Endothelial cell of umbilical vein (primary cell): ENCODE data around the gene HOXD8. TPM values are rescaled to one million over a fixed set of nuclear protein-coding genes. Genes with fewer than 3 reads are reported as not detected.
A peak's percentile ranks its signal among the peaks of the same experiment; 100 is the strongest.

Experiments
- BruUV-seq: library from RNA; stranded (reverse); fragments of 400-500 nt; replicated peaks from 2 replicates; lab custom pipeline; 2021; lab: Mats Ljungman, UMichigan
- CTCF ChIA-PET: fragments of 300-600, 350-600 bp; sonication (Branson Sonifier 250); formaldehyde crosslinking; loops from one replicate; lab custom pipeline; 2021; ENCODE audit warnings: antibody characterized with exemption, inconsistent platforms; lab: Charles Lee
- POLR2A ChIA-PET: fragments of 300-600, 350-600 bp; sonication (Branson Sonifier 250); formaldehyde crosslinking; loops from one replicate; lab custom pipeline; 2021; ENCODE audit warnings: antibody characterized with exemption, inconsistent platforms; lab: Charles Lee
- DNase-seq: peaks from one replicate; pipeline ENCODE4 v3.0.0-alpha.2; 2011; ENCODE audit warnings: low read depth, low spot score
- FAIRE-seq: peaks from 2 replicates; lab custom pipeline; 2011; peaks lifted over from hg19 to GRCh38; lab: Jason Lieb, UNC
- H2AFZ ChIP-seq: 2 replicates; pipeline ENCODE4 v1.6.0; 2012; ENCODE audit warnings: low read depth, low read length, control low read depth, inconsistent platforms
- H3K27ac ChIP-seq: 2 replicates; pipeline ENCODE4 v1.5.1; 2011; ENCODE audit warnings: low read depth, mild to moderate bottlenecking, control low read depth, low read length, moderate library complexity; ENCODE audit not compliant: insufficient read depth
- H3K27me3 ChIP-seq, 2 experiments: 2 replicates each; pipeline versions ENCODE4 v1.6.0 to v1.6.1; 2011; ENCODE audit warnings: low read length in 2 of 2, mixed read lengths in 1 of 2; ENCODE audit not compliant: control insufficient read depth in 2 of 2, insufficient read depth in 2 of 2
- H3K36me3 ChIP-seq, 2 experiments: 2 replicates in 1 of 2; 3 replicates in 1 of 2; pipeline ENCODE4 v1.5.1; 2011; ENCODE audit warnings: low read length in 2 of 2, mild to moderate bottlenecking in 1 of 2, moderate library complexity in 1 of 2; ENCODE audit not compliant: control insufficient read depth in 2 of 2, insufficient read depth in 2 of 2; ENCODE audit errors: extremely low read depth in 1 of 2
- H3K4me1 ChIP-seq: 3 replicates; pipeline ENCODE4 v1.5.1; 2011; ENCODE audit warnings: mild to moderate bottlenecking, low read length; ENCODE audit not compliant: control insufficient read depth, insufficient read depth; ENCODE audit errors: extremely low read depth
- H3K4me2 ChIP-seq: 2 replicates; pipeline ENCODE4 v1.6.1; 2011; ENCODE audit warnings: low read length, control low read depth, mixed read lengths; ENCODE audit not compliant: insufficient read depth
- H3K4me3 ChIP-seq, 3 experiments: fragments of 200-600 bp in 1 of 3; sonication (generic), shearing (Covaris generic) in 1 of 3; replicated peaks in 1 of 3; 2 replicates each; pipeline ENCODE4 v1.5.1; 2011 to 2016; ENCODE audit warnings: control low read depth in 3 of 3, low read length in 3 of 3, mild to moderate bottlenecking in 2 of 3, inconsistent platforms in 1 of 3, low read depth in 1 of 3, moderate library complexity in 1 of 3; ENCODE audit not compliant: insufficient read depth in 1 of 3
- H3K79me2 ChIP-seq: 2 replicates; pipeline ENCODE4 v1.6.0; 2012; ENCODE audit warnings: low read length, inconsistent platforms; ENCODE audit not compliant: control insufficient read depth, insufficient read depth
- H3K9ac ChIP-seq: replicated peaks from 2 replicates; pipeline ENCODE3; 2011; ENCODE audit warnings: low read length, control low read depth; ENCODE audit not compliant: insufficient read depth; ENCODE audit errors: extremely low read depth
- H3K9me1 ChIP-seq: replicated peaks from 3 replicates; pipeline ENCODE4 v1.6.0; 2011; ENCODE audit warnings: mild to moderate bottlenecking, low read length; ENCODE audit not compliant: control insufficient read depth, insufficient read depth; ENCODE audit errors: extremely low read depth
- H3K9me3 ChIP-seq: replicated peaks from 2 replicates; pipeline ENCODE4 v1.5.1; 2012; ENCODE audit warnings: low read length, inconsistent platforms; ENCODE audit not compliant: control insufficient read depth, insufficient read depth
- H4K20me1 ChIP-seq: replicated peaks from 2 replicates; pipeline ENCODE3; 2011; ENCODE audit warnings: mild to moderate bottlenecking, low read length; ENCODE audit not compliant: control insufficient read depth, insufficient read depth; ENCODE audit errors: extremely low read depth
- CTCF ChIP-seq, 2 donors: IDR thresholded peaks; 1 replicate in 1 of 2; 2 replicates in 1 of 2; pipeline ENCODE4 v1.5.1; 2011; ENCODE audit warnings: low read length in 2 of 2, mild to moderate bottlenecking in 2 of 2, moderate library complexity in 2 of 2, control low read depth in 1 of 2, inconsistent platforms in 1 of 2, low read depth in 1 of 2; ENCODE audit not compliant: insufficient read depth in 1 of 2; ENCODE audit errors: extremely low read depth in 1 of 2
- MYC ChIP-seq: IDR thresholded peaks from one replicate; pipeline ENCODE4 v1.6.1; 2011; ENCODE audit warnings: mild to moderate bottlenecking, low read depth, low read length
- POLR2A ChIP-seq: IDR thresholded peaks from 2 replicates; pipeline ENCODE4 v1.6.1; 2012; ENCODE audit warnings: low read depth, mild to moderate bottlenecking, control low read depth, low read length
- dilution Hi-C: fragments of 300-500 bp; cut with MboI; formaldehyde crosslinking; loops from one replicate; pipeline ENCODE4 v1.15.0; 2019; ENCODE audit warnings: low sequenced_read_pairs; ENCODE audit not compliant: extremely low pct_ligation_motif_present
- intact Hi-C: fragments of 100-400 bp; cut with micrococcal nuclease; formaldehyde crosslinking; loops from one replicate; pipeline ENCODE4 v1.10.0; 2022
- microRNA counts: library from miRNA; unstranded; fragments of <30 nt; microRNA quantifications from one replicate; lab custom pipeline; 2016
- microRNA-seq: library from miRNA; unstranded; fragments of <30 nt; microRNA quantifications from one replicate; pipeline ENCODE4 v1.2.0, GENCODE V29; 2021; ENCODE audit warnings: borderline number of aligned reads, borderline replicate concordance
- polyA plus RNA-seq, 4 experiments: library from polyadenylated mRNA; depleted of rRNA in 3 of 4; stranded (reverse) in 3 of 4; unstranded in 1 of 4; fragments of >200 nt; gene quantifications; 2 replicates each; pipeline versions ENCODE4 v1.2.1 to v1.2.3, GENCODE V29; 2011 to 2012; ENCODE audit warnings: missing spikeins in 1 of 4
- small RNA-seq: library from RNA; depleted of rRNA; stranded (forward); fragments of <200 nt; gene quantifications from one replicate; pipeline ENCODE3, GENCODE V24; 2012; ENCODE audit warnings: low replicate concordance, low read depth; ENCODE audit not compliant: insufficient read depth, insufficient read length
- total RNA-seq: library from RNA; stranded (reverse); gene quantifications from 2 replicates; pipeline ENCODE4 v1.2.3, GENCODE V29; 2021

Gene HOXD8
- total and polyA plus RNA-seq, 2 donors (not counting 3 experiments of a cell fraction or from before 2014, with no cell fraction given) = 6.4 to 15.6 TPM

- DNase-seq = peak; percentile 46
These were observed 52.0 kb downstream of the HOXD8 start for GRCh38 chr2:176181551-176181950.

More at GRCh38 chr2:176181551-176181950, 52.0 kb downstream of the HOXD8 start:
- H3K4me1 ChIP-seq = peaks cover 30% of the 10 kb centered on the region
- BruUV-seq = no TSS peak
- H3K79me2 ChIP-seq = peaks cover 2% of the 10 kb centered on the region
- H3K4me2 ChIP-seq = no peak overlapping the region
- no peaks in the 10 kb centered on the region for H3K9me1 ChIP-seq
- POLR2A ChIA-PET = interaction anchor here (0.7 kb wide), 1 partner anchor 29 kb away, joined by 3 read pairs; no protein-coding TSS in a partner anchor
- no peak overlapping the region for H2AFZ ChIP-seq
- H3K27ac ChIP-seq = no peak overlapping the region
- no peak for FAIRE-seq
- TF ChIP-seq MYC (no peak), POLR2A (no peak), CTCF (IDR thresholded peaks at IDR 0.05; ENCODE audit: extremely low read depth in 1 of 2, insufficient read depth in 1 of 2, low read depth in 1 of 2, low read length in 2 of 2) (no peak)
- CTCF ChIA-PET = interaction anchor here (6.6 kb wide), 1 partner anchor 274 kb away, joined by 58 read pairs; no protein-coding TSS in a partner anchor
- no peak overlapping the region for H3K4me3 ChIP-seq
- H3K36me3 ChIP-seq = no peaks in the 10 kb centered on the region
- no peaks in the 10 kb centered on the region for H3K9me3 ChIP-seq
- H3K27me3 ChIP-seq = no peaks in the 10 kb centered on the region
- intact Hi-C loops = no loop called here
- H3K9ac ChIP-seq = no peak overlapping the region
- dilution Hi-C loops = no loop called here
- H4K20me1 ChIP-seq = no peaks in the 10 kb centered on the region

MicroRNA genes within 50 kb of the gene (microRNA counts, 767-probe panel; counts per million panel counts)
- microRNA hsa-miR-10b-5p (lab: Ali Mortazavi, UCI) = 723 counts per million, percentile 96 among the panel's probes with 10 or more counts

Small RNA genes within 50 kb of the gene (microRNA-seq; reads per million reads assigned to microRNA genes)
- gene MIR10B = 10,221 reads per million, percentile 97 among the genes with 10 or more reads in this experiment

Small RNA genes within 50 kb of the gene (small RNA-seq; reads per million reads assigned to genes)
- gene MIR10B = 341 reads per million, percentile 99 among the genes with 10 or more reads in this experiment

Other genes starting within 250 kb of the HOXD8 start
- 11.2 and 11.8 TPM in 2 replicates for gene LNPK, start 127.4 kb upstream of the HOXD8 start, total RNA-seq
- gene LNPK, start 127.4 kb upstream of the HOXD8 start, polyA plus RNA-seq = 1.9 and 2.4 TPM in 2 replicates
- not detected in 2 replicates for gene EVX2, start 45.7 kb upstream of the HOXD8 start, total RNA-seq
- not detected in 2 replicates for gene EVX2, start 45.7 kb upstream of the HOXD8 start, polyA plus RNA-seq
- gene HOXD13, start 37.0 kb upstream of the HOXD8 start, total RNA-seq = not detected in 2 replicates
- gene HOXD13, start 37.0 kb upstream of the HOXD8 start, polyA plus RNA-seq = not detected in 2 replicates
- not detected in 2 replicates for gene HOXD12, start 29.9 kb upstream of the HOXD8 start, total RNA-seq
- not detected in 2 replicates for gene HOXD12, start 29.9 kb upstream of the HOXD8 start, polyA plus RNA-seq
- not detected in 2 replicates for gene HOXD11, start 22.4 kb upstream of the HOXD8 start, total RNA-seq
- not detected in 2 replicates for gene HOXD11, start 22.4 kb upstream of the HOXD8 start, polyA plus RNA-seq
- not detected in 2 replicates for gene HOXD10, start 12.9 kb upstream of the HOXD8 start, total RNA-seq
- gene HOXD10, start 12.9 kb upstream of the HOXD8 start, polyA plus RNA-seq = not detected in 2 replicates
- 3.5 and 3.9 TPM in 2 replicates for gene HOXD9, start 7.0 kb upstream of the HOXD8 start, total RNA-seq
- 1.9 and 2.3 TPM in 2 replicates for gene HOXD9, start 7.0 kb upstream of the HOXD8 start, polyA plus RNA-seq
- gene HOXD4, start 21.8 kb downstream of the HOXD8 start, total RNA-seq = 11.5 and 13.7 TPM in 2 replicates
- gene HOXD4, start 21.8 kb downstream of the HOXD8 start, polyA plus RNA-seq = 7.6 TPM in 2 replicates
- gene HOXD3, start 27.6 kb downstream of the HOXD8 start, total RNA-seq = 15.3 and 20.9 TPM in 2 replicates
- gene HOXD3, start 27.6 kb downstream of the HOXD8 start, polyA plus RNA-seq = 2.9 and 3.3 TPM in 2 replicates
- gene HOXD1, start 59.0 kb downstream of the HOXD8 start, total RNA-seq = 10.4 and 14.1 TPM in 2 replicates
- 6.6 and 8.7 TPM in 2 replicates for gene HOXD1, start 59.0 kb downstream of the HOXD8 start, polyA plus RNA-seq
- 31.3 and 31.7 TPM in 2 replicates for gene MTX2, start 139.7 kb downstream of the HOXD8 start, total RNA-seq
- gene MTX2, start 139.7 kb downstream of the HOXD8 start, polyA plus RNA-seq = 23.6 and 31.3 TPM in 2 replicates